GM10847 (cell line): ENCODE data around the gene PPARA.

ENCODE experiments used
- POLR2A ChIP-seq: IDR thresholded peaks from 2 replicates; pipeline ENCODE4 v1.6.1; 2011; ENCODE audit not compliant: insufficient read length; ENCODE audit errors: extremely low read depth

The PPARA gene

DNA sequence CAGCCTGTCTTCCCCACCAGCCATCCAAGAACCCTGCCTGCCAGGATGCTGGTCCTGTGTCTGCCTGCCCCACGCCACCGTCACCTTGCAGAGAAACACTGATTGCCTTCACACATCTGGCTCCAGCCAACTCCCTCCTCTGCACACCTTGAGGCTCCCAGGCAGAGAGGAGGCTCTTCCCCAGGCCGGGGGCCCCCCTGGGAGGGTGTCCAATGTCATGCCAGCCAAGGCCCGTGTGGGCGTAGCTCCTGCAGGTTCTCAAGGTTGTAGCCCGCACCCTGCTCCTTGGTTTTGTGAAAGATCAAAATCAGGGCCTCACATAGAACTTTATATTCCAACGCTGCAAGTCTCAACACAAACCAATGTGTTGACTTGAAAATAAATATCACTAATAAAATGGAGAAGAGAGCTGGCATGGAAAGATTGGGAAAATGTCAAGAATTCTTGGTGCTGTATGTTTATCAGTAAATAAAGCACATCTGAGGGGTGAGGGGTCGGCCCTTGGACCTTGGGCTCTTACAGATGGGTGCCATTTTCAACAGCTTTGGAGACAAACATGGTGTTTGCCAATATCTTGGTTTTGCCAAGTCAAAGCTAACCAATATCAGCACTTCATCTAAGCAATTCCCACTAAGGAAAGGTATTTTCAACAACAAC, 6.7 kb upstream of the PPARA start:
- no peak for TF ChIP-seq POLR2A

- TF ChIP-seq POLR2A = no peak
These were observed 4.9 kb upstream of the PPARA start for GRCh38 chr22:46145361-46145851.

GRCh38 chr22:46145896-46146295, 4.4 kb upstream of the PPARA start:
- no peak for TF ChIP-seq POLR2A

- TF ChIP-seq POLR2A = no peak
These were observed 4.0 kb upstream of the PPARA start for GRCh38 chr22:46146329-46146728.

GRCh38 chr22:46147061-46147460, 3.3 kb upstream of the PPARA start:
- TF ChIP-seq POLR2A = no peak

GRCh38 chr22:46147471-46148267, 2.7 kb upstream of the PPARA start:
- TF ChIP-seq POLR2A = no peak

DNA sequence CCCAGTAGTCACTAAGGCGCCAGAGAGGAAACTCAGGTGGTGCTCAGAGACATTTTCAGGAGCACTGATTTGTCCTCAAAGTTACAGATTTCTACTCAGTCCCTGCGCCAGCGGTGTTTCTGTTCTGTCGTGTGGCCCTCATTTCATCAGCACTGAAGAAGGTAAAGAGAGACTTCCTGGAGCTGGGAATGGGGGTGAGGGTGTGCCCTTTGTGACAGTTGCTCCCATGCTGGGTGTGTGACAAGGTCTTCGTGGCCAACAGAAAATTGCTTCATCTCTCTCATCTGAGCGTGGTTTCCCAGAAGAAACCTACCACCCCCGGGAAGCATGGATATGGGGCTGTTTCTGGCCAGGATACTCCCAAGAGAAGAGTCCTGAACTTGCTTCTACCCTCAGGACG, 2.0 kb upstream of the PPARA start:
- TF ChIP-seq POLR2A = no peak

DNA sequence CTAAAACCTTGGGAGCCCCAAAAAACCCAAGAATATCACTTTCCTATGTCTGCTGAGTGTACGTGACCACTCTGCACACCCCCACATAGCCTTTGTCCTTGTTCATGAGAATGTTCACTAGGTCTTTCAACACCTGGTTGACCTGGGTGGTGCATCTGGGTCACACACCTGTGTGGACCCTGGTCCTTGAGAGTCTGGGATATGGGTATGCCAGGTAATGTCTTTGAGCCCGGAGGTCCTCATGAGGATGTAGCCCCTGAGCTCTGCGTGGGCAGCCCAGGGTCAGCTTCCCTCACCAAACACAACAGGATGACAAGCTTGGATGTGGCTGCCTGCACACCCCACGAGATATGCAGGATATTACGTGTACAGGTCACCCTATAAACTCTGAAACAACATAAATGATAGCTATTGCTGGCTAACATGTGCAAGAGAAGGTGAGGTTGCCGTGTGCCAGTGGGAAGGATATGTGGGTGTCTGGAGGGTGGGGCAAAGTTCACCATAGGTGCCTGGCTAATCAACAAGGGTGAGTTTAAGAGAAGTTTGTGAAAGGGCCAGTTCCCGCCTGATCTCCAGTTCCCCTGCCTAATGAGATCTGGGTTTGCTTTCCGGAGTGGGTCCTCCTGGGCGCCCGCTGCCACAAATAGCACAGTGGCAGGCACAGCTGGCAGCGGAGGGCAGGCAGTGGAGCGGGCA, 1.4 kb upstream of the PPARA start:
- TF ChIP-seq POLR2A = no peak

DNA sequence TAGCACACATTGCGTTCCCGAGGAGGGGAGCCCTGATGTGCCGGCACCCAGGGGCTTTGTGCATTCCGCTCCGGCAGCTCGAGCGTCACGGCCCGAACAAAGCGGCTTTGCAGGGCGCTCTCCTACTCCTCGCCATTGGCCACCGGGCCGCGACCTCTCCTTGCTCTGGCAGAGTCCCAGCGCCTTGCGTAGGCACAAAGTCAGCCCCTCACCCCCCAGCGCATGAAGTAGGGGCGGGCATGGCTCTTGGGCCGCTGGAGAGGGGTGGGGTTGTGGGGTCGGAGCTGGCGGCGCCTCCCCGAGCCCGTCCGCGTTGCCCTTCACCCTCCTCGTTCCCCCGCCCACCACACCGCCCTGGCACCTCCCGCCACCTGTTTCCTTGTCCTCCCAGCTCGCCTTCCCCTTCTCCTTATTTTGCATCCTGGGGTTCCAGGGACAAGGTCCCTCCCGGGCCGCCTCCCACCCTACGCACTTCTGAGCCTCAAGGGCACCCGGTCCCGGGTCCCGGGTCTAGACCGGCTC, 753 bp upstream of the PPARA start:
- TF ChIP-seq POLR2A = no peak

- no peak for TF ChIP-seq POLR2A
These were observed 540 bp downstream of the PPARA start for GRCh38 chr22:46150655-46151477.

- no peak for TF ChIP-seq POLR2A
These were observed 3.6 kb downstream of the PPARA start for GRCh38 chr22:46153930-46154329.

DNA sequence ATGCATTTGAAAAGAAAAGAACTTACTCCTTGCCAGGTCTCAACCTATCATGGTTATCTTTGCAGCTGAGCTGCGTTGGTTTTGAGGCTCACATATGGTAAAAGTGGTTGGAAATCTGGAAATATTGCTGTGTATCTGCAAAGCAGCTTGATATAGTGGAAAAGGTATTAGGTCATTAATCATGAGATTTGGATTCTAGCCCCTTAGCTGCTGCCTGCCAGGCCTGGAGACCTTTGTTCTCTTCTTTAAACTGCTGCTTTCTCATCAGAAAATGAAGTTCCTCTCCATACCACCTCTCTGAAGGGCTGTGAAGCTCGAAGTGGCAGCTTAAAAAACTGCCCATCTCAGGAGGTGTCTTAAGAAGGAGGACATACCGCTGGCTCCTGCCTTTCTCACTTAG, 5.7 kb downstream of the PPARA start:
- TF ChIP-seq POLR2A = no peak

DNA sequence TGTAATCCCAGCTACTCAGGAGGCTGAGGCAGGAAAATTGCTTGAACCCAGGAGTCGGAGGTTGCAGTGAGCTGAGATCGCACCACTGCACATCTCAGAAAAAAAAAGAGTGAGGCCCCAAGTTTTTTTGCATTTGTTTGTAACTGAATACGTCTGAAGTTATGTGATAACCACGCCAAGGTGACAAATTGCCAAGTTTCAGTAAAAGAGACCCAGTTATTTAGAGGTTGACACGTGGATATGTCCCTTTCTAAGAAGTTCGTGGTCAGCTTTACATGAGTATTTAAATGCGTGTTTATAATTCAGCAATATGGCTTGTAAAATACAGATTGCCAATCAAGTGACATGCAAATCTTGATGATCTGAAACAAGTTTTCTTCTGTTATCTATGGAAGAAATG, 8.0 kb downstream of the PPARA start:
- TF ChIP-seq POLR2A = no peak

DNA sequence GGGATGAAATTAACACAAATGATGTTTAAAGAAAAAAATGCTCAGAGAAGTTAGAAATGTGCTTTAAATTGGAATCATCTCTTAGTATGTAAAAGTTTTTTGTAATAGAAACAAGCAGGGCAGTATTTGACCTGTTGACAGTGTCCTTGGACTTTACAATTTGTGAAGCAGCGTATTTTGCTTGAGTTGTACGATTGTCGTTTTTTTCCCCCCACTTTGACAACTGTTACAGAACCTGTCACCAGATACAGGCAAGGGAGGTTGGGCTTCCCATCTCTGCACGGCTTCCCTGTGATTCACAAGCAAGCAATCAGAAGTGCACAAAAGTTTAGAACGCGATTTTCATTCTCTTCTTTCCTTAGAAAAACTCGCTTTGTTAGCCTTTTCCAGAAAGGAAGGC, 8.9 kb downstream of the PPARA start:
- no peak for TF ChIP-seq POLR2A

DNA sequence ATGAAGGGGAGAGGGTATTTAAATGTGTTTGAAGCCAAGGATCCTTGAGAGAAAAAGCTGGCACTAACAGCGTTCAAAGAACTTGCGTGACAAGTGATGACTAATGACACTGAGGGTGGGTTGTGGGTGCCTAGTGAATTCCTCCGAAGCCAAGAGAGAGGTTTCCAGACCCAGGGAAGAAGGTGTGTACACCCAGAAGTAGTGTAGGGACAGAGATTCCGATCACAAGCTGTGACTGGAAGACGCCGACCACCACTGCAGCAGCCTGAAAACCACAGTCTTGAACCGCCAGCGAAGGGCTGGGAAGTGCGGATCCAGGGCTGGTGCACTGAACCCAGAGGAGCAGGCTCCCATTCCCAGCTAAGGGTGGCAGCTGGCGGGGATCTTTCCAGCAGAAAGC, 9.5 kb downstream of the PPARA start:
- no peak for TF ChIP-seq POLR2A
